NCI-H1694 (cell line): ENCODE data around the gene DSE.

Source experiments
- DNase-seq: peaks from one replicate; lab custom pipeline; 2025; lab: John Stamatoyannopoulos, UW

The DSE gene

GRCh38 chr6:116482780-116483179 lies 112.0 kb downstream of the DSE start:
- DNase-seq: no peak

- DNase-seq: no peak
These were observed 112.9 kb downstream of the DSE start for GRCh38 chr6:116483616-116484015.

GRCh38 chr6:116485559-116486184 lies 114.9 kb downstream of the DSE start:
- DNase-seq: no peak

GRCh38 chr6:116491610-116492330 lies 121.0 kb downstream of the DSE start:
- DNase-seq: no peak

- no peak for DNase-seq
These were observed 121.8 kb downstream of the DSE start for GRCh38 chr6:116492331-116493067.
